GM18526 (cell line): ENCODE measurements around the gene CDCP2.

Experiments
- POLR2A ChIP-seq: IDR thresholded peaks from 3 replicates; pipeline ENCODE4 v1.6.1; 2011; ENCODE audit not compliant: insufficient read length; ENCODE audit errors: extremely low read depth

Gene CDCP2

GRCh38 chr1:54095546-54096226 is 57.1 kb downstream of the CDCP2 start:
- no peak for TF ChIP-seq POLR2A

DNA sequence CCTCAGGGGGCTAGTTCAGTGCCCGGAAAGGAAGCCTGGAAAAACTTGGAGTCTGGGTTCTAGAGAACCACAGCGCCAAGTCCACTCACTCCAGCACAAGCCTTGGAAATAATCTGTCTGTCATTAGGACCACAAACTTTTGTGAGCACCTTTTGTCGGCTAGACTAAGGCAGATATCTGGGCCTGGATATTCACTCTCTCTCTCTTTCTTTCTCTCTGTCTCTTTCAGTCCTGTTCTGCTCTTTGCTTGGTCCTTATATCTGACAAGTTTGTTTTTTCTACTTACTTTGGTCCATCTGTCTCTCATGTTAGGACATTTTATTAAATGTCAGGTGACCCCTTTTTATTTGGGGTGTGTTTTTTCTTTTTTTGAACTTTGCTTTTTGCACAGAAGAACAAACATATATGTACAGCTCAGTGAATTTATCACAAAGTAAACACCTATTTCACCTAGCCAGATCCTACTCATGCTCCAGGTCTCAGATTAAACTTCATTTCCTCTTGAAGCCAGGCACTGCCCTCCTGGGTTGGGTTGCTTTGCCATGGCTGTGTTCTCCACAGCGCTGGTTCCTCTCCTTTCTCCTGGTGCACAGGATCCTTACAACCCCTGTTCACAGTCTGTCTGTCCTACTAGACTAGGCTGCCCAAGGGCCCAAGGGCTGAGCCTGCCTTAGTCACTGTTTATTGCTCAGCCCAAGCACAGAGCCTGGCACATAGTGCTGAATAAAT is 58.6 kb downstream of the CDCP2 start:
- no peak for TF ChIP-seq POLR2A

- TF ChIP-seq POLR2A, result no peak
Measured at GRCh38 chr1:54091666-54092065, 61.1 kb downstream of the CDCP2 start.

DNA sequence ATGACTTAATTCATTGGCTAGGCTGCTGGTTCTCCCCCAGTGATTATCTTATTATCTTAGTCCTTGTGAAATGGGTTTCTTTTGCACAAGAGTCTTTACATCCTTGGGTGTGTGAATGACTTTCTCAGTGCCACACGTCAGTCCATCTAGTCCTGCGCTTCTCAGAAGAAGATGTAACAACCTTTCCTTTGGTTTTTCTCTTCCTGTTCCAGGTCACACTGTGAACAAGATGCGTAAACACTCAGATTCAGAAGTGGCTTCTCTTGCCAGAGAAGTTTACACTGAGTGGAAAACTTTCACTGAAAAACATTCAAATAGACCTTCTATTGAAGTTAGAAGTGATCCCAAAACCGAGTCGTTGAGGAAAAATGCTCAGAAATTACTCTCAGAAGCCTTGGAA is 64.4 kb downstream of the CDCP2 start:
- no peak for TF ChIP-seq POLR2A

- no peak for TF ChIP-seq POLR2A
Measured at GRCh38 chr1:54086754-54087153, 66.0 kb downstream of the CDCP2 start.

GRCh38 chr1:54084794-54085193 is 68.0 kb downstream of the CDCP2 start:
- no peak for TF ChIP-seq POLR2A
